ENCODE data around the gene CLDN16. TPM values are rescaled to one million over a fixed set of nuclear protein-coding genes. Genes with fewer than 3 reads are reported as not detected.

The CLDN16 gene
- total RNA-seq, 1 donor from 2014 or later = 8.5 TPM

GRCh38 chr3:190375671-190376070, 12.3 kb upstream of the CLDN16 start:
- no peak overlapping the region for H3K4me3 ChIP-seq (ENCODE audit: low read depth, low read length)
- no peak for TF ChIP-seq CTCF (conservative IDR thresholded peaks at IDR 0.05; ENCODE audit: low read depth, low read length)
- no peak for DNase-seq (ENCODE audit: low read depth)

GRCh38 chr3:190378240-190378891, 9.6 kb upstream of the CLDN16 start:
- no peak overlapping the region for H3K4me3 ChIP-seq (ENCODE audit: low read depth, low read length)
- DNase-seq (ENCODE audit: low read depth) = peak; percentile 94
- TF ChIP-seq CTCF (conservative IDR thresholded peaks at IDR 0.05; ENCODE audit: low read depth, low read length) = no peak

- H3K4me3 ChIP-seq (ENCODE audit: low read depth, low read length) = no peak overlapping the region
- DNase-seq (ENCODE audit: low read depth) = no peak
- TF ChIP-seq CTCF (conservative IDR thresholded peaks at IDR 0.05; ENCODE audit: low read depth, low read length) = no peak
Observed at GRCh38 chr3:190380184-190380583, 7.8 kb upstream of the CLDN16 start.

- TF ChIP-seq CTCF (conservative IDR thresholded peaks at IDR 0.05; ENCODE audit: low read depth, low read length) = no peak
- no peak for DNase-seq (ENCODE audit: low read depth)
- no peak overlapping the region for H3K4me3 ChIP-seq (ENCODE audit: low read depth, low read length)
Observed at GRCh38 chr3:190381441-190381840, 6.5 kb upstream of the CLDN16 start.

GRCh38 chr3:190382082-190382481, 5.9 kb upstream of the CLDN16 start:
- DNase-seq (ENCODE audit: low read depth) = peak; percentile 98
- no peak overlapping the region for H3K4me3 ChIP-seq (ENCODE audit: low read depth, low read length)
- TF ChIP-seq CTCF (conservative IDR thresholded peaks at IDR 0.05; ENCODE audit: low read depth, low read length) = no peak

- peak; percentile 92 for DNase-seq (ENCODE audit: low read depth)
- peak; percentile 94 for TF ChIP-seq CTCF (conservative IDR thresholded peaks at IDR 0.05; ENCODE audit: low read depth, low read length)
- no peak overlapping the region for H3K4me3 ChIP-seq (ENCODE audit: low read depth, low read length)
Observed at GRCh38 chr3:190384309-190384756, 3.6 kb upstream of the CLDN16 start.

All from epithelial cell of proximal tubule (primary cell).